Measurements from ENCODE around the gene SLC16A2.

- TF ChIP-seq CTCF (conservative IDR thresholded peaks at IDR 0.05 in 1 of 2, IDR thresholded peaks at IDR 0.05 in 1 of 2; ENCODE audit: extremely low read depth in 1 of 2, insufficient read depth in 1 of 2, low read depth in 1 of 2, low read length in 2 of 2): no peak
- TF ChIP-seq EZH2 (IDR thresholded peaks at IDR 0.05; ENCODE audit: borderline replicate concordance, low read length): no peak
Measured at GRCh38 chrX:74465424-74465823, 44.1 kb downstream of the SLC16A2 start.

Measured in mammary epithelial cell (primary cell).